ENCODE data around the gene SP1.
"Not testable (repeated sequence)": the region's sequence is repeated elsewhere in the genome, so short reads cannot be mapped to it uniquely, and the experiment has no call there.

Gene SP1

GRCh38 chr12:53414756-53415417, 34.9 kb downstream of the SP1 start:
- no peak for DNase-seq (ENCODE audit: low spot score)

- DNase-seq (ENCODE audit: low spot score), result not testable (repeated sequence)
These were observed 35.9 kb downstream of the SP1 start for GRCh38 chr12:53415752-53416389.

DNA sequence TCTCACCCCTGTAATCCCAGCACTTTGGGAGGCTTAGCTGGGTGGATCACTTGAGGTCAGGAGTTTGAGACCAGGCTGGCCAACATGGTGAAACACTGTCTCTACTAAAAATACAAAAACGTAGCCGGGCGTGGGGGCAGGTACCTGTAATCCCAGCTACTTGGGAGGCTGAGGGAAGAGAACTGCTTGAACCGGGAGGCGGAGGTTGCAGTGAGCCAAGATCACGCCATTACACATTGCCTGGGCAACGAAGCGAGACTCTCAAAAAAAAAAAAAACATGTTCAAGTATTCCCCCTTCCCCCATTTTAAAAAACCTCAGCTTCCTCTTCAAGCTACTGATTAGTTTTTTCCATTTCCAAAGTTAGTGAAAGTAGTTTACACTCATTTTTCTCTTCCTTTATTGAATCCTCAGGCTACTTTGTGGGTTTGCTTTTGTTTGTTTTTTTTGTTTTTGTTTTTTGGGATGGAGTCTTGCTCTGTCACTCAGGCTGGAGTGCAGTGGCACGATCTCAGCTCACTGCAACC, 37.4 kb downstream of the SP1 start:
- DNase-seq (ENCODE audit: low spot score), result not testable (repeated sequence)

GRCh38 chr12:53418221-53418620, 38.2 kb downstream of the SP1 start:
- no peak for DNase-seq (ENCODE audit: low spot score)

- DNase-seq (ENCODE audit: low spot score), result no peak
These were observed 39.8 kb downstream of the SP1 start for GRCh38 chr12:53419756-53420155.

- not testable (repeated sequence) for DNase-seq (ENCODE audit: low spot score)
These were observed 42.3 kb downstream of the SP1 start for GRCh38 chr12:53422247-53422646.

DNA sequence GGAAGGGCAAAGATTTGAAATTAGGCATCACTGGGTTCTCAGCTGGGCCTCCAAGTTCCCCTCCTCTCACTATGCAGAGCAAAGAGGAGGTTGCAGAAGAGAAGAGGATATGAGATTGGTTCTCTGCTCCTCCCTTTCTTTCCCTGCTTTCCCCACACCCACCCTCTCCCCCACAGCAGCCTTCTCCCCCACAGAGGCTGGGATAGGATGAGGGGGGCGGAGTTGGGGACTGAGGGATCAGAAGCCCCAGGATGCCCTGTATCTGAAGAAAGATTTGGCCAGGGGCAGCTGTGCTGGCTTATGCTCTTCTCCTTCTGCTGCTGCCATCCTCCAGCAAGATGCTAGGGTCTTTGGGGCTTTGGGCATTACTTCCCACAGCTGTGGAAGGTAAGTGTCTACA, 43.6 kb downstream of the SP1 start, which contains the start of gene AMHR2:
AMHR2 (plus strand) TSS at position 259 of the 400 bp plus-strand sequence; CDS start at position 339, 80 bp downstream.
- no peak for DNase-seq (ENCODE audit: low spot score)

DNA sequence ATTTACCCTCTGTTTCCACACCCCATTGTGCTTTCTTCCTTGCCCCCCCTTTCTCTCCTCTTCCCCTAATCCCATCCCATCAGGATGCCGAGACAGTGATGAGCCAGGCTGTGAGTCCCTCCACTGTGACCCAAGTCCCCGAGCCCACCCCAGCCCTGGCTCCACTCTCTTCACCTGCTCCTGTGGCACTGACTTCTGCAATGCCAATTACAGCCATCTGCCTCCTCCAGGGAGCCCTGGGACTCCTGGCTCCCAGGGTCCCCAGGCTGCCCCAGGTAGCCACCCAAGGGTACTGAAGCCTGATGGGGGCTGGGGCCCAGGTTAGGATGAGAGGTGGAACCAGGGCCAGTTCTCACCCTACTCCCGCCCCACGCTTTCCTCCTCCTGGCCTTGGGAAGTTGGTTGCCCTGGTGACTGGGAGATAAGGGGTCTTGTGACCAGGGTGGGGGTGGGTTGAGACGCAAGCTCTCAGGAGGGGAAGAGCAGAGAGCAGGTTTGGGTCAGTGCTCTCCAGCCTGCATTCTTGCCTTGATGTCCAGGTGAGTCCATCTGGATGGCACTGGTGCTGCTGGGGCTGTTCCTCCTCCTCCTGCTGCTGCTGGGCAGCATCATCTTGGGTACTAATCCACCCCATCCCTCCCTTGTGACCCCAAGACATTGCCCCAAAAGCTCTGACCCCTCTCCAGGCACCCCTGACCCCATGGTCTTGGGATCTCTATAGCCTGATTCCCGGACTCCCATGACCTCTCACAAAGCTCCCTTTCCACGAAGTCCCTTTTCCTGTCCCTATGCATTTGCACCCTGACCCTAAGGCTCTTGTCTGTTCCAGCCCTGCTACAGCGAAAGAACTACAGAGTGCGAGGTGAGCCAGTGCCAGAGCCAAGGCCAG, 44.9 kb downstream of the SP1 start:
- no peak for DNase-seq (ENCODE audit: low spot score)

- no peak for DNase-seq (ENCODE audit: low spot score)
These were observed 45.7 kb downstream of the SP1 start for GRCh38 chr12:53425515-53426150.

DNA sequence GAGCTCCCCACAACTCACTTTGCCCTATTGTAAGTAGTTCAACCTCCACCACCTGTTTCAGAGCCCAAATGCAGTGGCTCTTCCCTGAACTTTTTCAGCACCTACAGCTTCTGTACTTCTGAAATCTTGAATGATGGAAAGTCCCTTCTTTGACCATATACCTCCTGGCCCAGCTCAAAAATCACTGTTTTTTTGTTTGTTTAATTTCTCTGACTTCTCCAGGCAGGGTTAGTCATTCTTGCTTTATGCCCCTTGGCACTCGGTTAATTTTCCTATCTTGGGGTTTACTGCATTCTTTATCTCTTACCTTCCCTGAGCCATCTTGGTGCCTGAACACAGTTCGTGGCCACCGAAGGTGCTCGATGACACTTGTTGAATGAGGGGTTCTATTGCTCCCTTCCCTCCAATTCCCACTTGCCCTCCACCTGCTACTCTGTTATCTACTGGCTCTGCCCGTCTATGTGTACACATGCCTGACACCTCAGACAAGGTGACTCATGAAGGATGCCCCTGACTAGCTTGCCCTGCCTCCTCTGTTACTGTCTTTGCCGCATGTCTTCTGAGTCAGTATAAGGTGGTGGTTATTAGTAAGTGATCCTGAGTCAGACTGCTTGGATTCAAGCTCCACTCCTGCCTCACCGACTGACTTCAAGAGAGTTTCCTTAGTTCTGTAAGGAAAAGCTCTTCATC, 48.1 kb downstream of the SP1 start:
- peak; percentile 82 for DNase-seq (ENCODE audit: low spot score)

DNA sequence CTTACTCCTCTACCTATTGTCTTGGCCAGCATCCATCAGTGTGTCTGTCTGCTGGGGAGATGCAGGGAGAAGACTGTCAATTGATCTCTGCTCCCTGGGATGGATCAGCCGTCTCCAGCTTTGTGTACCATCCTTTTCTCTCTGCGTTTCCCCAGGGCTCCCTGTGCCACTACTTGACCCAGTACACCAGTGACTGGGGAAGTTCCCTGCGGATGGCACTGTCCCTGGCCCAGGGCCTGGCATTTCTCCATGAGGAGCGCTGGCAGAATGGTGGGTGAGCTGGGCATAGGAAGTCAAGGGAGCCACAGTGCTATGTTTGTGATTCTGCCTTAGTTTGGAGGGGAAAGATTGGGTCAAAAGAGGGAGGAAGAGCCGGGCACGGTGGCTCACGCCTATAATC, 48.8 kb downstream of the SP1 start:
- DNase-seq (ENCODE audit: low spot score), result no peak

DNA sequence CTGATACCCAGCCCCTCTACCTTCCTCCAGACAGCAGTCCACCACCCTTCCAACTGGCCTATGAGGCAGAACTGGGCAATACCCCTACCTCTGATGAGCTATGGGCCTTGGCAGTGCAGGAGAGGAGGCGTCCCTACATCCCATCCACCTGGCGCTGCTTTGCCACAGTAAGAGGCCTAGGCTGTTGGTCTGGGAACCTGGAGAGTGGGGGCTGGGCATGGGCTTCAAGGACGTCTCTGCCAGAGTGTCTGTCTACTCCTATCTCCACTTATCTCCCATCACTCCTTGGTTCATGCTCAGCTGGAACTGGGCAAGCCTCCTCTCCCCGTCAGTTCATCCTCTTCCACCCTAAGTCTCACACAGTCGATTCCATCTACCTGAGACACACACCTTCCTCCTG, 50.1 kb downstream of the SP1 start:
- DNase-seq (ENCODE audit: low spot score), result no peak

DNA sequence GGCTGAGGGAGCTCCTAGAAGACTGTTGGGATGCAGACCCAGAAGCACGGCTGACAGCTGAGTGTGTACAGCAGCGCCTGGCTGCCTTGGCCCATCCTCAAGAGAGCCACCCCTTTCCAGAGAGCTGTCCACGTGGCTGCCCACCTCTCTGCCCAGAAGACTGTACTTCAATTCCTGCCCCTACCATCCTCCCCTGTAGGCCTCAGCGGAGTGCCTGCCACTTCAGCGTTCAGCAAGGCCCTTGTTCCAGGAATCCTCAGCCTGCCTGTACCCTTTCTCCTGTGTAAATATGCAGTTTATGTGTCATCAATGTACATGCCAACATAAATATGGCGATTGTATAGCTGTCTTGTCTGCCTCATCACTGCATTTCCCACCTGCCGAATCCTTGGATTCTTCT, 51.2 kb downstream of the SP1 start:
- DNase-seq (ENCODE audit: low spot score), result no peak

GRCh38 chr12:53435326-53435725, 55.4 kb downstream of the SP1 start:
- DNase-seq (ENCODE audit: low spot score), result not testable (repeated sequence)

- DNase-seq (ENCODE audit: low spot score), result not testable (repeated sequence)
These were observed 59.6 kb downstream of the SP1 start for GRCh38 chr12:53439582-53439981.

DNA sequence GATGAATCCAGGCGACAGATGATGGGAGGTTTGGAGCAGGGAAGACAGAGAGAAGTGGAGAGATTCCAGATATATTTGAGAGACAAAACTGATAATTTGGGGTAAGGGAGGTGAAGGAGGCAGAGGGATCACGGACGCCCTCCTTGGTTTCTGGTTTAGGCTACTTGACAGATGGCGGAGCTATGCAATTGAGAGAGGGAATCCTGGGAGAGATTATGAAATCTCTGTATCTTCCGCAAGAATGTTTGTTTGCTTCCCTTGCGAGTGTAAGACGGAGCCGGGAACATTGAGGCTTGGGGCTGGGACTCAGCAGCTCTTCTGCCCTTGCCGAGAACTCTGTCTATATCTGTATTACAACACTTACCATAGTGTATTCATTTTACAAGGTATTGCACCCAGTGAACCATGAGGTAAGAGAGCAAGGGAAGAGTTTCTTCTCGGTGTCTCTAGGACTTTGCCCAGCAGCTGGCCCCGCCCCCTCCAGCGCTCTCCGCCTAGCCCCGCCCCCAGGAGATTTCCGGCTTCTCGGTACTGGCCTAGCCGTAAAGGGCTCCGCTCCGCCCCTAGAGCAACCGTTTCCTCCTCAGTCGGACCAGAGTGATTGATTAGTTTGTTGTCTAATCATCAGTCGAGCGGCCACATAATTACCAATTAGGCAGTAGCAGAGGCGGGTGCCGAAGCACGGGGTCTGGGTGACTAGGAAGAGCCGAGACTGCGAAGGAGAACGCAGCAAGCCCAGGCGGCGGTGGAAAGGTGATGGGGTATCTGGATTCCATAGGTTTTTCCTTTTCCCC, 61.3 kb downstream of the SP1 start, which contains the start of gene PRR13:
PRR13 (plus strand) TSS at position 695 of the 794 bp plus-strand sequence. CDS start 981 bp downstream, outside the sequence.
- DNase-seq (ENCODE audit: low spot score), result peak; percentile 100

- DNase-seq (ENCODE audit: low spot score), result no peak
These were observed 64.0 kb downstream of the SP1 start for GRCh38 chr12:53443955-53444354.

DNA sequence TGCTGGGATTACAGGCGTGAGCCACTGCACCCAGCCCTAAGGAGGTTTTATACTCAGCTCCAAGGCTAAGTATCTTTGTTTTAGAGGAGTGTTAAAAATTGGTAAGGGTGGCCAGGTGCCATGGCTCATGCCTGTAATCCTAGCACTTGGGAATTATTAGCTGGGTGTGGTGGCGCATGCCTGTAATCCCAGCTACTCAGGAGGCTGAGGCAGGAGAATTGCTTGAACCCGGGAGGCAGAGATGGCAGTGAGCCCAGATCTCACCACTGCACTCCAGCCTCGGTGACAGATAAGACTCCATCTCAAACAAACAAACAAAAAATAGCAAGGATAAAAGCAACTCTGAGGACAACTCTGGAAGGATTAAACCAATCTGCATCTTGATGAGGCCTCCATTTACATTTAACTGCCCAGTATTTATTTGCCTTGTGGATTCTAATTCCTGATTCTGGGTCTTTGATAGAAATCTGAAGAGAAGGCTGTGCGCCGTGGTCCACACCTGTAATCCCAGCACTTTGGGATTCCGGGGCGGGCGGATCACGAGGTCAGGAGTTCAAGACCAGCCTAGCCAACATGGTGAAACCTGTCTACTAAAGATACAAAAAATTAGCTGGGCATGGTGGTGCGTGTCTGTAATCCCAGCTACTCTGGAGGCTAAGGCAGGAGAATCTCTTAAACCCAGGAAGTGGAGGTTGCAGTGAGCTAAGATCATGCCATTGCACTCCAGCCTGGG, 64.8 kb downstream of the SP1 start:
- DNase-seq (ENCODE audit: low spot score), result not testable (repeated sequence)

- DNase-seq (ENCODE audit: low spot score), result no peak
These were observed 71.0 kb downstream of the SP1 start for GRCh38 chr12:53450936-53451335.

Data from LoVo (cell line).